Tibial artery (tissue), 4 donors: ENCODE measurements around the gene PIP.
"Not testable (repeated sequence)": the region's sequence is repeated elsewhere in the genome, so short reads cannot be mapped to it uniquely, and the experiment has no call there.

ENCODE experiments used
- DNase-seq, 2 donors: peaks; one replicate each; pipeline ENCODE4 v3.0.0-alpha.2; 2019
- H3K27ac ChIP-seq, 2 donors: fragments of 200-600 bp; sonication (generic) in 1 of 2; 1 replicate in 1 of 2; 2 replicates in 1 of 2; pipeline ENCODE4 v1.5.1; 2018 to 2019; ENCODE audit warnings: mild to moderate bottlenecking in 1 of 2
- H3K27me3 ChIP-seq, 2 donors: fragments of 200-600 bp; sonication (generic) in 1 of 2; one replicate each; pipeline versions ENCODE4 v1.5.1 to v1.6.0; 2016 to 2019
- H3K36me3 ChIP-seq, 3 donors: fragments of 200-600 bp; sonication (generic) in 2 of 3; one replicate each; pipeline ENCODE4 v1.5.1; 2016 to 2019; ENCODE audit warnings: mild to moderate bottlenecking in 2 of 3
- H3K4me1 ChIP-seq, 4 donors: fragments of 200-600 bp; sonication (generic) in 2 of 4; 1 replicate in 3 of 4; 2 replicates in 1 of 4; pipeline ENCODE4 v1.5.1; 2016 to 2019
- H3K4me3 ChIP-seq, 2 donors: fragments of 200-600 bp; sonication (generic) in 1 of 2; 1 replicate in 1 of 2; 2 replicates in 1 of 2; pipeline ENCODE4 v1.5.1; 2018 to 2019; ENCODE audit warnings: mild to moderate bottlenecking in 2 of 2
- H3K9me3 ChIP-seq, 3 donors: fragments of 200-600 bp; sonication (generic) in 1 of 3; one replicate each; pipeline ENCODE4 v1.5.1; 2016 to 2019
- intact Hi-C: fragments of 100-400 bp; cut with DNase I; formaldehyde crosslinking; loops from one replicate; pipeline ENCODE4 v1.15.0; 2023; ENCODE audit warnings: low total_unique reads
- TF ChIP-seq, protein P1 (sequence below), 2 experiments: fragments of 200-600 bp in 1 of 2; fragments of 450-650 bp in 1 of 2; IDR thresholded peaks; one replicate each; pipeline ENCODE4 v1.5.1; 2017 to 2019; ENCODE audit warnings: antibody characterized with exemption in 2 of 2, mild to moderate bottlenecking in 1 of 2, moderate library complexity in 1 of 2

Gene PIP, protein sequence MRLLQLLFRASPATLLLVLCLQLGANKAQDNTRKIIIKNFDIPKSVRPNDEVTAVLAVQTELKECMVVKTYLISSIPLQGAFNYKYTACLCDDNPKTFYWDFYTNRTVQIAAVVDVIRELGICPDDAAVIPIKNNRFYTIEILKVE

GRCh38 chr7:143131781-143132180, at the start of gene PIP:
Gene PIP (plus strand): TSS chr7:143132077. CDS start chr7:143132117, 40 bp downstream.
- no peaks in the 10 kb centered on the region for H3K4me1 ChIP-seq
- no peak within 1 kb of the TSS for H3K4me3 ChIP-seq
- H3K27ac ChIP-seq: no peak within 1 kb of the TSS
- H3K36me3 ChIP-seq: no peaks in the 10 kb centered on the region
- no peaks in the 10 kb centered on the region for H3K9me3 ChIP-seq
- intact Hi-C loops: no loop called here
- TF ChIP-seq, protein P1, sequence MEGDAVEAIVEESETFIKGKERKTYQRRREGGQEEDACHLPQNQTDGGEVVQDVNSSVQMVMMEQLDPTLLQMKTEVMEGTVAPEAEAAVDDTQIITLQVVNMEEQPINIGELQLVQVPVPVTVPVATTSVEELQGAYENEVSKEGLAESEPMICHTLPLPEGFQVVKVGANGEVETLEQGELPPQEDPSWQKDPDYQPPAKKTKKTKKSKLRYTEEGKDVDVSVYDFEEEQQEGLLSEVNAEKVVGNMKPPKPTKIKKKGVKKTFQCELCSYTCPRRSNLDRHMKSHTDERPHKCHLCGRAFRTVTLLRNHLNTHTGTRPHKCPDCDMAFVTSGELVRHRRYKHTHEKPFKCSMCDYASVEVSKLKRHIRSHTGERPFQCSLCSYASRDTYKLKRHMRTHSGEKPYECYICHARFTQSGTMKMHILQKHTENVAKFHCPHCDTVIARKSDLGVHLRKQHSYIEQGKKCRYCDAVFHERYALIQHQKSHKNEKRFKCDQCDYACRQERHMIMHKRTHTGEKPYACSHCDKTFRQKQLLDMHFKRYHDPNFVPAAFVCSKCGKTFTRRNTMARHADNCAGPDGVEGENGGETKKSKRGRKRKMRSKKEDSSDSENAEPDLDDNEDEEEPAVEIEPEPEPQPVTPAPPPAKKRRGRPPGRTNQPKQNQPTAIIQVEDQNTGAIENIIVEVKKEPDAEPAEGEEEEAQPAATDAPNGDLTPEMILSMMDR (IDR thresholded peaks at IDR 0.05): no peak
- H3K27me3 ChIP-seq: no peaks in the 10 kb centered on the region
- DNase-seq: no peak

GRCh38 chr7:143085109-143085508, 46.8 kb upstream of the PIP start:
- TF ChIP-seq, protein P1 (IDR thresholded peaks at IDR 0.05): no peak
- Histone ChIP-seq H3K27me3 (no peaks in the 10 kb centered on the region), H3K27ac (no peak overlapping the region), H3K9me3 (peaks cover 0 to 16% (median 5%) of the 10 kb centered on the region in 3 donors), H3K4me1 (no peaks in the 10 kb centered on the region), H3K36me3 (no peaks in the 10 kb centered on the region), H3K4me3 (no peak overlapping the region)
- DNase-seq: no peak
- intact Hi-C loops: no loop called here

DNA sequence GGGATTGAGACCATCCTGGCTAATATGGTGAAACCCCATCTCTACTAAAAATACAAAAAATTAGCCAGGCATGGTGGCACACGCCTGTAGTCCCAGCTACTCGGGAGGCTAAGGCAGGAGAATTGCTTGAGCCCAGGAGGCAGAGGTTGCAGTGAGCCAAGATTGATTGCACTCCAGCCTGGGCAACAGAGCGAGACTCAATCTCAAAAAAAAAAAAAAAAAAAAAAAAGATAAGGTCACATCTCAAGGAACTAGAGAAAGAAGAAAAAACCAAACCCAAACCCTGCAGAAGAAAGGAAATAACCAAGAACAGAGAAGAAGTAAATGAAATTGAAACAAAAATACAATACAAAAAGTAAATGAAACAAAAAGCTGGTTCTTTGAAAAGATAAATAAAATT, 46.3 kb upstream of the PIP start:
- H3K9me3 ChIP-seq: peaks cover 0 to 11% (median 5%) of the 10 kb centered on the region in 3 donors
- DNase-seq, H3K27me3 ChIP-seq, H3K4me1 ChIP-seq, intact Hi-C loops, H3K36me3 ChIP-seq, H3K4me3 ChIP-seq, H3K27ac ChIP-seq: not testable (repeated sequence)

DNA sequence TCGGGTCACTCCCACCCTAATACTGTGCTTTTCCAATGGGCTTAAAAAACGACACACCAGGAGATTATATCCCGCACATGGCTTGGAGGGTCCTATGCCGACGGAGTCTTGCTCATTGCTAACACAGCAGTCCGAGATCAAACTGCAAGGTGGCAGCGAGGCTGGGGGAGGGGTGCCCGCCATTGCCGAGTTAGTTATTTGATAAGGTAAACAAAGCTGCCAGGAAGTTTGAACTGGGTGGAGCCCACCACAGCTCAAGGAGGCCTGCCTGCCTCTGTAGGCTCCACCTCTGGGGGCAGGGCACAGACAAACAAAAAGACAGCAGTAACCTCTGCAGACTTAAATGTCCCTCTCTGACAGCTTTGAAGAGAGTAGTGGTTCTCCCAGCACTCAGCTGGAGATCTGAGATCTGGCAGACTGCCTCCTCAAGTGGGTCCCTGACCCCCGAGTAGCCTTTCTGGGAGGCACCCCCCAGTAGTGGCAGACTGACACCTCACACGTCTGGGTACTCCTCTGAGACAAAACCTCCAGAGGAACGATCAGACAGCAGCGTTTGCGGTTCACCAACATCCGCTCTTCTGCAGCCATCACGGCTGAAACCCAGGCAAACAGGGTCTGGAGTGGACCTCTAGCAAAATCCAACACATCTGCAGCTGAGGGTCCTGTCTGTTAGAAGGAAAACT, 43.2 kb upstream of the PIP start:
- H3K4me3 ChIP-seq, H3K9me3 ChIP-seq, H3K36me3 ChIP-seq, H3K27me3 ChIP-seq, DNase-seq, H3K4me1 ChIP-seq, intact Hi-C loops, H3K27ac ChIP-seq: not testable (repeated sequence)

DNA sequence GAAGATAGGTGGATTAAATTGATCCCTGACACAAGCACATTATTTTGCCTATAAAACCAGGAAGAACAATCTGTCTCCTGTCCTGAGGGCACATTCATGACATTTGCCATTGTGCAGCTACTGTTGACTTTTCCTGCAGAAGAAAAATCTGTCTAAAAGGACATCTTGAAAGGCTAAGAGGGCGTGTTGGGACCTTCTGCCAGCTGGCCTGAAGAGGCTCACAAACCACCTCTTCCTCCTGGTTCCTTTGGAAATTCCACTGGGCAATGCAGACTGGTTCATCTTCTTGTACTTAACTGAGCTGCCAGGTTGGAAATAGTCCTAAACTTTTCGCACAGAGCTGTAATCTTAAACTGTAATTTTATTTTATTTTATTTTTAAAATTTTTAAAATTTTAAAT, 35.7 kb upstream of the PIP start:
- H3K9me3 ChIP-seq: peaks cover 0 to 16% (median 0%) of the 10 kb centered on the region in 3 donors

DNA sequence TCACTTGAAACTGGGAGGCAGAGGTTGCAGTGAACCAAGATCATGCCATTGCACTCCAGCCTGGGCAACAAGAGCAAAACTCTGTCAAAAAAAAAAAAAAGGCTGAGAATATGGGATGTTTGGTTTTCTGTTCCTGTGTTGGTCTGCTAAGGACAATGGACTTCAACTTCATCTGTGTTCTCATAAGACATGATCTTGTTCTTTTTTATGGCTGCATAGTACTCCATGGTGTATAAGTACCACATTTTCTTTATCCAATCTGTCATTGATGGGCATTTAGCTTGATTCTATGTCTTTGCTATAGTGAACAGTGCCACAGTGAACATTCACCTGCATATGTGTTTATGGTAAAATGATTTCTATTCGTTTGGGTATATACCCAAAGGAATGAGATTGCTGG, 32.3 kb upstream of the PIP start:
- H3K27ac ChIP-seq, intact Hi-C loops, H3K4me1 ChIP-seq, H3K27me3 ChIP-seq, DNase-seq, H3K4me3 ChIP-seq, H3K36me3 ChIP-seq: not testable (repeated sequence)
- peaks cover 0 to 21% (median 0%) of the 10 kb centered on the region in 3 donors for H3K9me3 ChIP-seq

More for the DNA sequence above, 35.7 kb upstream of the PIP start:
- DNase-seq: no peak
- H3K27me3 ChIP-seq: no peaks in the 10 kb centered on the region
- H3K4me3 ChIP-seq: no peak overlapping the region
- H3K27ac ChIP-seq: no peak overlapping the region
- no peaks in the 10 kb centered on the region for H3K4me1 ChIP-seq
- no peaks in the 10 kb centered on the region for H3K36me3 ChIP-seq
- TF ChIP-seq, protein P1 (IDR thresholded peaks at IDR 0.05): no peak
- intact Hi-C loops: no loop called here

GRCh38 chr7:143104759-143105158, 27.1 kb upstream of the PIP start:
- DNase-seq: no peak
- no peak overlapping the region for H3K4me3 ChIP-seq
- peaks cover 0 to 5% (median 0%) of the 10 kb centered on the region in 3 donors for H3K9me3 ChIP-seq
- no peaks in the 10 kb centered on the region for H3K27me3 ChIP-seq
- intact Hi-C loops: no loop called here
- H3K4me1 ChIP-seq: no peaks in the 10 kb centered on the region
- no peaks in the 10 kb centered on the region for H3K36me3 ChIP-seq
- TF ChIP-seq, protein P1 (IDR thresholded peaks at IDR 0.05): no peak
- H3K27ac ChIP-seq: no peak overlapping the region

- H3K4me3 ChIP-seq, H3K4me1 ChIP-seq, H3K27me3 ChIP-seq, H3K36me3 ChIP-seq, H3K9me3 ChIP-seq, DNase-seq, H3K27ac ChIP-seq, intact Hi-C loops: not testable (repeated sequence)
These were observed 23.9 kb upstream of the PIP start for GRCh38 chr7:143108019-143108418.
